ENCODE measurements around the gene LPCAT4. TPM values are rescaled to one million over a fixed set of nuclear protein-coding genes. Genes with fewer than 3 reads are reported as not detected.
A peak's percentile ranks its signal among the peaks of the same experiment; 100 is the strongest.

Gene LPCAT4
- total and polyA plus RNA-seq, 9 of the 15 experiments (the other 6 are each of a cell fraction or from before 2014, with no cell fraction given): 7.3 to 34.3 (median 14.4) TPM

GRCh38 chr15:34367101-34368081, at the start of gene LPCAT4 (continued):
- no peak for TF ChIP-seq ZNF407 (IDR thresholded peaks at IDR 0.05; ENCODE audit: low read depth)
- peak; percentile 65 for TF ChIP-seq NFRKB (IDR thresholded peaks at IDR 0.05; ENCODE audit: low read depth)
- no peak for TF ChIP-seq ZNF785 (CRISPR knock-in tag; IDR thresholded peaks at IDR 0.05)
- no peak for TF ChIP-seq TFE3 (CRISPR knock-in tag; IDR thresholded peaks at IDR 0.05)
- no peak for TF ChIP-seq BDP1 (IDR thresholded peaks at IDR 0.05; ENCODE audit: insufficient read depth, insufficient read length)
- peak; percentile 80 for TF ChIP-seq EP400 (IDR thresholded peaks at IDR 0.05)
- TF ChIP-seq CGGBP1 (CRISPR knock-in tag; IDR thresholded peaks at IDR 0.05): no peak
- TF ChIP-seq MAX (CRISPR knock-in tag; IDR thresholded peaks at IDR 0.05): peak; percentile 89
- TF ChIP-seq TAF7 (tag; IDR thresholded peaks at IDR 0.05): no peak; the same call in none of the 2 replicates
- no peak for TF ChIP-seq THRA (IDR thresholded peaks at IDR 0.05)
- TF ChIP-seq THRAP3 (IDR thresholded peaks at IDR 0.05; ENCODE audit: borderline replicate concordance): no peak

Measured in K562 (cell line).